WTC11 (cell line): ENCODE measurements around the gene TSPAN32. TPM values are rescaled to one million over a fixed set of nuclear protein-coding genes. Genes with fewer than 3 reads are reported as not detected.

Experiments
- ATAC-seq: fragments of 200-7000 bp; cut with Tn5 transposase; 2 replicates; pipeline ENCODE4 v1.10.0; 2021; ENCODE audit warnings: mild to moderate bottlenecking, moderate library complexity
- CTCF ChIA-PET: fragments of 300-600 bp; sonication (Branson Sonifier 250); formaldehyde crosslinking; loops from one replicate; lab custom pipeline; 2021; ENCODE audit warnings: antibody characterized with exemption; lab: Charles Lee
- POLR2A ChIA-PET: fragments of 350-600 bp; sonication (Branson Sonifier 250); formaldehyde crosslinking; loops from one replicate; lab custom pipeline; 2021; ENCODE audit warnings: antibody characterized with exemption; lab: Charles Lee
- DNase-seq: peaks from one replicate; pipeline ENCODE4 v3.0.0; 2021; ENCODE audit warnings: low spot score
- H3K27ac Mint-ChIP-seq: 2 replicates; pipeline ENCODE4 v1.8.0; 2021; ENCODE audit warnings: mixed read lengths
- H3K27me3 Mint-ChIP-seq: 2 replicates; pipeline ENCODE4 v1.8.0; 2021; ENCODE audit warnings: low read depth, mild to moderate bottlenecking, moderate library complexity, mixed read lengths
- H3K36me3 Mint-ChIP-seq: 2 replicates; pipeline ENCODE4 v1.8.0; 2021; ENCODE audit warnings: mixed read lengths
- H3K4me1 Mint-ChIP-seq: 2 replicates; pipeline ENCODE4 v1.8.0; 2022; ENCODE audit warnings: mixed read lengths
- H3K4me3 Mint-ChIP-seq: 2 replicates; pipeline ENCODE4 v1.8.0; 2021; ENCODE audit warnings: mild to moderate bottlenecking, moderate library complexity, mixed read lengths
- H3K9me3 Mint-ChIP-seq: 2 replicates; pipeline ENCODE4 v1.8.0; 2021; ENCODE audit warnings: mixed read lengths
- AFF4 ChIP-seq: sonication (generic); formaldehyde crosslinking; IDR thresholded peaks from 2 replicates; pipeline ENCODE4 v1.8.1; 2023; ENCODE audit warnings: mild to moderate bottlenecking, missing genetic modification reagents, borderline replicate concordance
- CTCF ChIP-seq: fragments of 200-600 bp; IDR thresholded peaks from 2 replicates; pipeline ENCODE4 v1.8.0; 2022; ENCODE audit warnings: antibody characterized with exemption
- ELF4 ChIP-seq: sonication (generic); formaldehyde crosslinking; IDR thresholded peaks from 2 replicates; pipeline ENCODE4 v1.8.1; 2022; ENCODE audit warnings: low read depth, mild to moderate bottlenecking, moderate library complexity, missing genetic modification reagents
- FOXK1 ChIP-seq: sonication (generic); formaldehyde crosslinking; IDR thresholded peaks from 2 replicates; pipeline ENCODE4 v1.8.0; 2022; ENCODE audit warnings: mild to moderate bottlenecking, moderate library complexity, missing genetic modification reagents
- GRHL2 ChIP-seq: fragments of 250-450 bp; sonication (Bioruptor Pico); IDR thresholded peaks from 2 replicates; pipeline ENCODE4 v1.8.0; 2022; ENCODE audit warnings: mild to moderate bottlenecking, moderate library complexity; ENCODE audit not compliant: insufficient replicate concordance, severe bottlenecking
- HMGXB4 ChIP-seq: sonication (generic); formaldehyde crosslinking; IDR thresholded peaks from 2 replicates; pipeline ENCODE4 v1.8.1; 2023; ENCODE audit warnings: mild to moderate bottlenecking, moderate library complexity, missing genetic modification reagents
- IRF1 ChIP-seq: sonication (generic); formaldehyde crosslinking; IDR thresholded peaks from 2 replicates; pipeline ENCODE4 v1.8.0; 2023; ENCODE audit warnings: missing genetic modification reagents
- IRF2 ChIP-seq: sonication (generic); formaldehyde crosslinking; IDR thresholded peaks from 2 replicates; pipeline ENCODE4 v1.8.0; 2022; ENCODE audit warnings: low read depth, missing genetic modification reagents, borderline replicate concordance
- JAZF1 ChIP-seq: fragments of 250-450 bp; sonication (Bioruptor Pico); IDR thresholded peaks from 2 replicates; pipeline ENCODE4 v1.9.0; 2021; ENCODE audit warnings: moderate library complexity, mild to moderate bottlenecking, inconsistent platforms
- NR3C1 ChIP-seq: sonication (generic); formaldehyde crosslinking; conservative IDR thresholded peaks from 2 replicates; pipeline ENCODE4 v1.8.1; 2023; ENCODE audit warnings: low read depth, mild to moderate bottlenecking, missing genetic modification reagents
- PRRX2 ChIP-seq: fragments of 250-450 bp; sonication (Bioruptor Pico); IDR thresholded peaks from 2 replicates; pipeline ENCODE4 v1.8.0; 2021; ENCODE audit warnings: mild to moderate bottlenecking
- ZNF263 ChIP-seq: sonication (generic); formaldehyde crosslinking; IDR thresholded peaks from 2 replicates; pipeline ENCODE4 v1.8.1; 2022; ENCODE audit warnings: low read depth, mild to moderate bottlenecking, moderate library complexity, missing genetic modification reagents
- ZNF317 ChIP-seq: sonication (generic); formaldehyde crosslinking; IDR thresholded peaks from 2 replicates; pipeline ENCODE4 v1.8.1; 2023; ENCODE audit warnings: low read depth, mild to moderate bottlenecking, moderate library complexity, missing genetic modification reagents, borderline replicate concordance
- ZNF396 ChIP-seq: fragments of 250-450 bp; sonication (Bioruptor Pico); IDR thresholded peaks from 2 replicates; pipeline ENCODE4 v1.8.0; 2021; ENCODE audit warnings: mild to moderate bottlenecking, moderate library complexity, borderline replicate concordance
- ZNF416 ChIP-seq: fragments of 250-450 bp; sonication (Bioruptor Pico); IDR thresholded peaks from 2 replicates; pipeline ENCODE4 v1.9.0; 2021; ENCODE audit warnings: mild to moderate bottlenecking, inconsistent platforms
- total RNA-seq: library from RNA; stranded (reverse); gene quantifications from 3 replicates; pipeline ENCODE4 v1.2.3, GENCODE V29; 2021

TSPAN32 gene
- total RNA-seq, 1 experiment from 2014 or later, result not detected

GRCh38 chr11:2319791-2320472 lies 18.1 kb downstream of the TSPAN32 start (continued):
- TF ChIP-seq AFF4 (CRISPR knock-in tag), result no peak
- no peak for TF ChIP-seq ELF4 (CRISPR knock-in tag)
- no peak for TF ChIP-seq PRRX2 (CRISPR knock-in tag)
- no peak for TF ChIP-seq ZNF317 (CRISPR knock-in tag)
- no peak for TF ChIP-seq HMGXB4 (CRISPR knock-in tag)
- TF ChIP-seq ZNF396 (CRISPR knock-in tag), result no peak
- TF ChIP-seq GRHL2, result no peak
- no peak for TF ChIP-seq NR3C1
- TF ChIP-seq FOXK1 (CRISPR knock-in tag), result no peak
- no peak for TF ChIP-seq CTCF

GRCh38 chr11:2320568-2321310 lies 18.9 kb downstream of the TSPAN32 start:
- Mint-ChIP-seq H3K4me3 (no peak overlapping the region), H3K27ac (no peak overlapping the region), H3K27me3 (peaks cover 32% of the 10 kb centered on the region), H3K36me3 (no peaks in the 10 kb centered on the region), H3K4me1 (no peaks in the 10 kb centered on the region), H3K9me3 (peaks cover 18% of the 10 kb centered on the region)
- ChIA-PET CTCF (interaction anchor here (1.1 to 1.5 kb wide), 2 partner anchors 15 to 99 kb away, joined by 5 to 7 read pairs; no protein-coding TSS in a partner anchor), POLR2A (no interaction called here)
- ATAC-seq, result no peak
- TF ChIP-seq FOXK1 (CRISPR knock-in tag) (no peak), IRF1 (CRISPR knock-in tag) (no peak), ZNF263 (CRISPR knock-in tag) (no peak), ZNF416 (CRISPR knock-in tag) (no peak), IRF2 (CRISPR knock-in tag) (no peak), JAZF1 (no peak)
- DNase-seq, result no peak
